HCT116 (cell line): ENCODE data around the gene POR. TPM values are rescaled to one million over a fixed set of nuclear protein-coding genes. Genes with fewer than 3 reads are reported as not detected.

Source experiments
- ATAC-seq: fragments of 200-7000 bp; cut with Tn5 transposase; 2 replicates; pipeline ENCODE4 v1.9.1; 2020; ENCODE audit warnings: mild to moderate bottlenecking, moderate library complexity
- BruUV-seq: library from RNA; stranded (reverse); fragments of 400-500 nt; replicated peaks from 2 replicates; lab custom pipeline; 2021; lab: Mats Ljungman, UMichigan
- CTCF ChIA-PET: fragments of 300-600 bp; sonication (Branson Sonifier 250); formaldehyde crosslinking; loops from one replicate; lab custom pipeline; 2021; ENCODE audit warnings: antibody characterized with exemption; lab: Charles Lee
- POLR2A ChIA-PET: fragments of 300-600, 350-600 bp; sonication (Branson Sonifier 250); formaldehyde crosslinking; loops from one replicate; lab custom pipeline; 2021; ENCODE audit warnings: antibody characterized with exemption; lab: Charles Lee
- RAD21 ChIA-PET, 2 experiments: fragments of 300-600 bp; sonication (Branson Sonifier 250); formaldehyde crosslinking; loops; one replicate each; lab custom pipeline; 2023; ENCODE audit warnings: low total read pairs in 2 of 2; ENCODE audit not compliant: uncharacterized antibody in 2 of 2, unreplicated experiment in 2 of 2, low non-redundant PET in 1 of 2; lab: Charles Lee
- DNase-seq: peaks from one replicate; pipeline ENCODE4 v3.0.0-alpha.2; 2010; ENCODE audit warnings: low read depth, low spot score
- H2AFZ ChIP-seq: fragments of 200-600 bp; shearing (Covaris generic), sonication (generic); 2 replicates; pipeline ENCODE4 v1.6.1; 2017; ENCODE audit warnings: low read depth, mixed run types, mixed read lengths, antibody characterized with exemption, low read length; ENCODE audit not compliant: poor library complexity, severe bottlenecking
- H3K27ac ChIP-seq: 2 replicates; pipeline ENCODE4 v1.5.1; 2012; ENCODE audit warnings: low read depth, low read length
- H3K27me3 ChIP-seq: fragments of 200-600 bp; sonication (generic); 2 replicates; pipeline ENCODE4 v1.6.1; 2016; ENCODE audit warnings: mixed run types, low read length, mixed read lengths; ENCODE audit not compliant: insufficient read depth
- H3K36me3 ChIP-seq, 2 experiments: fragments of 200-500 bp in 1 of 2; fragments of 200-600 bp in 1 of 2; sonication (Bioruptor generic) in 1 of 2; sonication (generic) in 1 of 2; 2 replicates each; pipeline versions ENCODE4 v1.5.1 to v1.6.1; 2014 to 2016; ENCODE audit warnings: low read length in 2 of 2, inconsistent platforms in 1 of 2, mixed read lengths in 1 of 2, mixed run types in 1 of 2; ENCODE audit not compliant: insufficient read depth in 2 of 2, control insufficient read depth in 1 of 2
- H3K4me1 ChIP-seq, 2 experiments: fragments of 200-600 bp in 1 of 2; sonication (generic) in 1 of 2; 2 replicates each; pipeline versions ENCODE4 v1.5.1 to v1.6.1; 2012 to 2017; ENCODE audit warnings: low read length in 2 of 2, inconsistent platforms in 1 of 2, mild to moderate bottlenecking in 1 of 2, mixed read lengths in 1 of 2, mixed run types in 1 of 2, moderate library complexity in 1 of 2; ENCODE audit not compliant: insufficient read depth in 2 of 2, control insufficient read depth in 1 of 2
- H3K4me2 ChIP-seq: fragments of 200-600 bp; sonication (generic); 2 replicates; pipeline ENCODE4 v1.6.1; 2017; ENCODE audit warnings: mixed run types, low read length, mixed read lengths
- H3K4me3 ChIP-seq, 2 experiments: fragments of 200-600 bp in 1 of 2; sonication (generic) in 1 of 2; replicated peaks in 1 of 2; 2 replicates each; pipeline ENCODE4 v1.5.1; 2011 to 2016; ENCODE audit warnings: low read length in 2 of 2, control low read depth in 1 of 2, low read depth in 1 of 2, mild to moderate bottlenecking in 1 of 2, mixed read lengths in 1 of 2, mixed run types in 1 of 2
- H3K79me2 ChIP-seq: fragments of 200-600 bp; sonication (generic); 2 replicates; pipeline ENCODE4 v1.6.1; 2017; ENCODE audit warnings: mild to moderate bottlenecking, mixed run types, low read length, moderate library complexity, mixed read lengths; ENCODE audit not compliant: insufficient read depth
- H3K9ac ChIP-seq: fragments of 200-600 bp; sonication (generic); 2 replicates; pipeline ENCODE4 v1.6.1; 2016; ENCODE audit warnings: low read length, mixed read lengths
- H3K9me2 ChIP-seq: fragments of 200-600 bp; sonication (generic), shearing (Covaris generic); 2 replicates; pipeline ENCODE4 v1.6.1; 2017; ENCODE audit warnings: mixed run types, mild to moderate bottlenecking, moderate library complexity; ENCODE audit not compliant: insufficient read depth
- H3K9me3 ChIP-seq, 2 experiments: fragments of 200-500 bp in 1 of 2; fragments of 200-600 bp in 1 of 2; sonication (Bioruptor generic) in 1 of 2; sonication (generic) in 1 of 2; 2 replicates each; pipeline ENCODE4 v1.6.1; 2014 to 2017; ENCODE audit warnings: low read length in 2 of 2, mixed read lengths in 2 of 2, inconsistent platforms in 1 of 2, low read depth in 1 of 2, mild to moderate bottlenecking in 1 of 2, mixed run types in 1 of 2, moderate library complexity in 1 of 2; ENCODE audit not compliant: control insufficient read depth in 1 of 2, insufficient read depth in 1 of 2
- H4K20me1 ChIP-seq: fragments of 200-600 bp; sonication (generic), shearing (Covaris generic); 2 replicates; pipeline ENCODE4 v1.6.1; 2017; ENCODE audit warnings: mixed run types, mild to moderate bottlenecking, moderate library complexity; ENCODE audit not compliant: insufficient read depth
- CBX3 ChIP-seq: IDR thresholded peaks from 2 replicates; pipeline ENCODE4 v1.6.1; 2012; ENCODE audit warnings: low read depth
- EZH2 ChIP-seq: fragments of 200-600 bp; sonication (generic); IDR thresholded peaks from 2 replicates; pipeline ENCODE4 v1.6.1; 2017; ENCODE audit warnings: antibody characterized with exemption, mixed run types
- FOSL1 ChIP-seq: IDR thresholded peaks from 2 replicates; pipeline ENCODE4 v1.6.1; 2012; ENCODE audit warnings: low read depth
- RAD21 ChIP-seq: IDR thresholded peaks from 2 replicates; pipeline ENCODE4 v1.6.1; 2012; ENCODE audit warnings: low read depth, mild to moderate bottlenecking
- SP1 ChIP-seq: IDR thresholded peaks from 2 replicates; pipeline ENCODE4 v1.6.1; 2012; ENCODE audit warnings: low read depth
- SRF ChIP-seq: IDR thresholded peaks from 2 replicates; pipeline ENCODE4 v1.6.1; 2012; ENCODE audit warnings: low read depth
- TCF7L2 ChIP-seq: IDR thresholded peaks from 2 replicates; pipeline ENCODE4 v1.7.0; 2011; ENCODE audit warnings: borderline replicate concordance, inconsistent platforms; ENCODE audit not compliant: insufficient read depth, insufficient read length; ENCODE audit errors: extremely low read depth
- YY1 ChIP-seq: IDR thresholded peaks from 2 replicates; pipeline ENCODE4 v1.6.1; 2011; ENCODE audit warnings: low read length, low read depth, moderate library complexity, mild to moderate bottlenecking; ENCODE audit not compliant: insufficient replicate concordance; ENCODE audit errors: extremely low read depth
- intact Hi-C: fragments of 100-400 bp; cut with micrococcal nuclease; formaldehyde crosslinking; loops from 2 replicates; pipeline ENCODE4 v1.10.0; 2022
- total RNA-seq: library from RNA; stranded (reverse); gene quantifications from one replicate; pipeline ENCODE4 v1.2.1, GENCODE V29; 2021; ENCODE audit not compliant: unreplicated experiment
- TF ChIP-seq, protein P1 (sequence below), 3 experiments: fragments of 200-600 bp in 1 of 3; sonication (generic) in 1 of 3; IDR thresholded peaks in 2 of 3; conservative IDR thresholded peaks in 1 of 3; 2 replicates each; pipeline ENCODE4 v1.5.1; 2012 to 2017; ENCODE audit warnings: low read depth in 2 of 3, low read length in 2 of 3, antibody characterized with exemption in 1 of 3, borderline replicate concordance in 1 of 3, control low read depth in 1 of 3, mild to moderate bottlenecking in 1 of 3, mixed read lengths in 1 of 3, mixed run types in 1 of 3, moderate library complexity in 1 of 3; ENCODE audit not compliant: insufficient read depth in 1 of 3
- TF ChIP-seq, protein P2 (sequence below): IDR thresholded peaks from 2 replicates; pipeline ENCODE4 v1.6.1; 2012
- TF ChIP-seq, protein P3 (sequence below): IDR thresholded peaks from 2 replicates; pipeline ENCODE4 v1.6.1; 2011; ENCODE audit warnings: mild to moderate bottlenecking, low read length, moderate library complexity; ENCODE audit not compliant: insufficient replicate concordance; ENCODE audit errors: extremely low read depth

The POR gene
- total RNA-seq, 1 experiment from 2014 or later = 120 TPM

DNA sequence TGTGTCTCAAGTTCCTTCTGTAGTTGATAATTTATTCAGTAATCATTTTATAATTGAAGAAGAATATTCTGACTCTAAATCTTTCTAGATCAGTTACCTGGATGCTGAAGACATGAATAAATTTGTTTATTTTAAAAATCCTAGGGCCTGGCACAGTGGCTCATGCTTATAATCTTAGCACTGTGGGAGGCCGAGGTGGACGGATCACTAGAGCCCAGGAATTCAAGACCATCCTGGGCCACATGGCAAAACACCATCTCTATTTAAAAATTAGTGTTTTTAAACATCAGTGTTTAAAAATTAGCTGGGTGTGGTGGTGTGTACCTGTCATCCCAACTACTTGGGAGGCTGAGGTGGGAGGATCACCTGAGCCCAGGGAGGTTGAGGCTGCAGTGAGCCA, 9.3 kb downstream of the POR start:
- Histone ChIP-seq H2AFZ (no peak overlapping the region), H3K4me3 (no peak overlapping the region), H3K9ac (no peak overlapping the region), H4K20me1 (no peaks in the 10 kb centered on the region), H3K36me3 (no peaks in the 10 kb centered on the region), H3K9me2 (no peaks in the 10 kb centered on the region), H3K9me3 (no peaks in the 10 kb centered on the region), H3K4me1 (peaks cover 13 to 17% of the 10 kb centered on the region in 2 experiments), H3K79me2 (peaks cover 49% of the 10 kb centered on the region), H3K4me2 (no peak overlapping the region), H3K27me3 (no peaks in the 10 kb centered on the region), H3K27ac (no peak overlapping the region)
- intact Hi-C loops = no loop called here
- no peak for TF ChIP-seq TCF7L2
- no peak for TF ChIP-seq RAD21
- TF ChIP-seq, protein P1, sequence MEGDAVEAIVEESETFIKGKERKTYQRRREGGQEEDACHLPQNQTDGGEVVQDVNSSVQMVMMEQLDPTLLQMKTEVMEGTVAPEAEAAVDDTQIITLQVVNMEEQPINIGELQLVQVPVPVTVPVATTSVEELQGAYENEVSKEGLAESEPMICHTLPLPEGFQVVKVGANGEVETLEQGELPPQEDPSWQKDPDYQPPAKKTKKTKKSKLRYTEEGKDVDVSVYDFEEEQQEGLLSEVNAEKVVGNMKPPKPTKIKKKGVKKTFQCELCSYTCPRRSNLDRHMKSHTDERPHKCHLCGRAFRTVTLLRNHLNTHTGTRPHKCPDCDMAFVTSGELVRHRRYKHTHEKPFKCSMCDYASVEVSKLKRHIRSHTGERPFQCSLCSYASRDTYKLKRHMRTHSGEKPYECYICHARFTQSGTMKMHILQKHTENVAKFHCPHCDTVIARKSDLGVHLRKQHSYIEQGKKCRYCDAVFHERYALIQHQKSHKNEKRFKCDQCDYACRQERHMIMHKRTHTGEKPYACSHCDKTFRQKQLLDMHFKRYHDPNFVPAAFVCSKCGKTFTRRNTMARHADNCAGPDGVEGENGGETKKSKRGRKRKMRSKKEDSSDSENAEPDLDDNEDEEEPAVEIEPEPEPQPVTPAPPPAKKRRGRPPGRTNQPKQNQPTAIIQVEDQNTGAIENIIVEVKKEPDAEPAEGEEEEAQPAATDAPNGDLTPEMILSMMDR (IDR thresholded peaks at IDR 0.05 in 2 of 3, conservative IDR thresholded peaks at IDR 0.05 in 1 of 3; ENCODE audit: borderline replicate concordance in 1 of 3, insufficient read depth in 1 of 3, low read depth in 2 of 3, low read length in 2 of 3) = no peak
- TF ChIP-seq, protein P2, sequence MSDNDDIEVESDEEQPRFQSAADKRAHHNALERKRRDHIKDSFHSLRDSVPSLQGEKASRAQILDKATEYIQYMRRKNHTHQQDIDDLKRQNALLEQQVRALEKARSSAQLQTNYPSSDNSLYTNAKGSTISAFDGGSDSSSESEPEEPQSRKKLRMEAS = no peak
- TF ChIP-seq SP1 = no peak
- no peak for TF ChIP-seq FOSL1
- TF ChIP-seq, protein P3, sequence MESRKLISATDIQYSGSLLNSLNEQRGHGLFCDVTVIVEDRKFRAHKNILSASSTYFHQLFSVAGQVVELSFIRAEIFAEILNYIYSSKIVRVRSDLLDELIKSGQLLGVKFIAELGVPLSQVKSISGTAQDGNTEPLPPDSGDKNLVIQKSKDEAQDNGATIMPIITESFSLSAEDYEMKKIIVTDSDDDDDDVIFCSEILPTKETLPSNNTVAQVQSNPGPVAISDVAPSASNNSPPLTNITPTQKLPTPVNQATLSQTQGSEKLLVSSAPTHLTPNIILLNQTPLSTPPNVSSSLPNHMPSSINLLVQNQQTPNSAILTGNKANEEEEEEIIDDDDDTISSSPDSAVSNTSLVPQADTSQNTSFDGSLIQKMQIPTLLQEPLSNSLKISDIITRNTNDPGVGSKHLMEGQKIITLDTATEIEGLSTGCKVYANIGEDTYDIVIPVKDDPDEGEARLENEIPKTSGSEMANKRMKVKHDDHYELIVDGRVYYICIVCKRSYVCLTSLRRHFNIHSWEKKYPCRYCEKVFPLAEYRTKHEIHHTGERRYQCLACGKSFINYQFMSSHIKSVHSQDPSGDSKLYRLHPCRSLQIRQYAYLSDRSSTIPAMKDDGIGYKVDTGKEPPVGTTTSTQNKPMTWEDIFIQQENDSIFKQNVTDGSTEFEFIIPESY = no peak
- TF ChIP-seq YY1 = no peak
- no peak for TF ChIP-seq EZH2
- TF ChIP-seq SRF = no peak
- no peak for TF ChIP-seq CBX3
- POLR2A ChIA-PET = interaction anchor here (1.9 kb wide), 1 partner anchor 9 kb away, joined by 12 read pairs; the partner anchor contains the start of gene POR
- BruUV-seq = no TSS peak
- no peak for ATAC-seq
- RAD21 ChIA-PET = interaction anchor here in 1 of 2 experiments (0.6 to 1.0 kb wide), 2 partner anchors 60 to 74 kb away, joined by 3 to 4 read pairs; no protein-coding TSS in a partner anchor
- CTCF ChIA-PET = no interaction called here
- DNase-seq = no peak
